HepG2 (cell line): Measurements from ENCODE around the gene STRADA. TPM values are rescaled to one million over a fixed set of nuclear protein-coding genes. Genes with fewer than 3 reads are reported as not detected.

Experiments
- ADNP ChIP-seq: sonication (generic); formaldehyde crosslinking; IDR thresholded peaks from 2 replicates; pipeline ENCODE4 v1.4.0; 2020; ENCODE audit warnings: missing genetic modification reagents
- MED1 ChIP-seq: sonication (generic); formaldehyde crosslinking; IDR thresholded peaks from 2 replicates; pipeline ENCODE4 v1.4.0; 2020; ENCODE audit warnings: missing genetic modification reagents
- RBM22 ChIP-seq: fragments of 200-400 bp; formaldehyde crosslinking; optimal IDR thresholded peaks from 2 replicates; pipeline ENCODE3; 2017; ENCODE audit warnings: mild to moderate bottlenecking, low read length, moderate library complexity
- SKI ChIP-seq: fragments of 450-650 bp; IDR thresholded peaks from one replicate; pipeline ENCODE4 v1.6.1; 2018; ENCODE audit warnings: mild to moderate bottlenecking; ENCODE audit not compliant: partially characterized antibody
- SRSF4 ChIP-seq: fragments of 200-400 bp; formaldehyde crosslinking; IDR thresholded peaks from one replicate; pipeline ENCODE4 v1.6.1; 2018; ENCODE audit warnings: mild to moderate bottlenecking, low read depth, low read length, moderate library complexity; ENCODE audit not compliant: poor library complexity, severe bottlenecking
- SRY ChIP-seq: sonication (generic); formaldehyde crosslinking; IDR thresholded peaks from 2 replicates; pipeline ENCODE4 v1.8.0; 2022; ENCODE audit warnings: mild to moderate bottlenecking, missing genetic modification reagents
- ZFP62 ChIP-seq: sonication (generic); formaldehyde crosslinking; IDR thresholded peaks from 2 replicates; pipeline ENCODE4 v1.4.0; 2020; ENCODE audit warnings: missing genetic modification reagents
- ZNF251 ChIP-seq: sonication (generic); formaldehyde crosslinking; IDR thresholded peaks from 2 replicates; pipeline ENCODE4 v1.9.0; 2021; ENCODE audit warnings: mild to moderate bottlenecking, missing genetic modification reagents
- ZNF44 ChIP-seq: sonication (generic); formaldehyde crosslinking; IDR thresholded peaks from 2 replicates; pipeline ENCODE4 v1.5.1; 2020; ENCODE audit warnings: mild to moderate bottlenecking, missing genetic modification reagents
- ZNF605 ChIP-seq: sonication (generic); formaldehyde crosslinking; IDR thresholded peaks from 2 replicates; pipeline ENCODE4 v1.8.0; 2022; ENCODE audit warnings: mild to moderate bottlenecking, missing genetic modification reagents
- ZNF629 ChIP-seq: sonication (generic); formaldehyde crosslinking; conservative IDR thresholded peaks from 2 replicates; pipeline ENCODE4 v1.5.0; 2020; ENCODE audit warnings: missing genetic modification reagents
- ZSCAN31 ChIP-seq: sonication (generic); formaldehyde crosslinking; IDR thresholded peaks from 2 replicates; pipeline ENCODE4 v1.5.0; 2020; ENCODE audit warnings: low read depth, mild to moderate bottlenecking, missing genetic modification reagents
- polyA plus RNA-seq, 8 experiments: library from polyadenylated mRNA; depleted of rRNA in 3 of 8; stranded (reverse) in 7 of 8; unstranded in 1 of 8; fragments of >200 nt; fragmentation: Illumina TruSeq in 4 of 8; extraction: Trizol in 4 of 8; gene quantifications; 2 replicates each; pipeline versions ENCODE4 v1.2.1 to v1.2.3, GENCODE V29; 2011 to 2016; ENCODE audit warnings: low read depth in 4 of 8, missing spikeins in 1 of 8, mixed read lengths in 1 of 8; ENCODE audit not compliant: insufficient read depth in 1 of 8
- total RNA-seq, 5 experiments: library from RNA; depleted of rRNA; stranded (reverse); fragments of >200 nt; fragmentation: Illumina TruSeq; extraction: Trizol; gene quantifications; 2 replicates each; pipeline ENCODE4 v1.2.3, GENCODE V29; 2016; ENCODE audit warnings: low read depth in 1 of 5
- TF ChIP-seq, protein P1 (sequence below), 2 experiments: sonication (generic) in 1 of 2; formaldehyde crosslinking in 1 of 2; IDR thresholded peaks; 2 replicates each; pipeline versions ENCODE4 v1.6.1 to v1.9.0; 2014 to 2022; ENCODE audit warnings: antibody characterized with exemption in 1 of 2, borderline replicate concordance in 1 of 2, inconsistent platforms in 1 of 2, low read depth in 1 of 2, missing genetic modification reagents in 1 of 2
- TF ChIP-seq, protein P2 (sequence below): sonication (generic); formaldehyde crosslinking; IDR thresholded peaks from 2 replicates; pipeline ENCODE4 v1.8.0; 2023; ENCODE audit warnings: mild to moderate bottlenecking, missing genetic modification reagents
- TF ChIP-seq, protein P3 (sequence below): sonication (generic); formaldehyde crosslinking; IDR thresholded peaks from 2 replicates; pipeline ENCODE4 v1.4.0; 2020; ENCODE audit warnings: mild to moderate bottlenecking, missing genetic modification reagents
- TF ChIP-seq, protein P4 (sequence below): sonication (generic); formaldehyde crosslinking; IDR thresholded peaks from 2 replicates; pipeline ENCODE4 v1.4.0; 2020; ENCODE audit warnings: mild to moderate bottlenecking, low read depth, missing genetic modification reagents
- TF ChIP-seq, protein P5 (sequence below): IDR thresholded peaks from 2 replicates; pipeline ENCODE4 v1.6.1; 2016; ENCODE audit warnings: missing biosample characterization, missing genetic modification reagents, low read depth

STRADA gene
- total and polyA plus RNA-seq, 2 of the 13 experiments (the other 11 are each of a cell fraction or from before 2014, with no cell fraction given): 17.6 to 17.9 TPM

DNA sequence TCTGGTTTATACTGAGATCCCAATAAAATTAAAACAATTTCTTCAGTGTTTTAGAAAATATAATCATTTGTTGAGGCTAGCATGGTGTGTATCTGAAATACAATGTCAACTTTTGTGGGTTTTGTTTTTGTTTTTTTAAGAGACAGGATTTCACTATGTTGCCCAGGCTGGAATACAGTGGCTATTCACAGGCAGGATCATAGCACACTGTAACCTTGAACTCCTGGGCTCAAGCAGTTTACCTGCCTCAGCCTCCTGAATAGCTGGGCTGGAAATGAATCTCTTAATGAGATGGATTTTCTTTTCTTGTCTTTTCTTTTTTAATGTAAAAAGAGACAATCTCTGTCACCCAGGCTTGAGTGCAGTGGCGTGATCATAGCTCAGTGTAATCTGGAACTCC is 44.5 kb upstream of the STRADA start (continued):
- TF ChIP-seq, protein P1, sequence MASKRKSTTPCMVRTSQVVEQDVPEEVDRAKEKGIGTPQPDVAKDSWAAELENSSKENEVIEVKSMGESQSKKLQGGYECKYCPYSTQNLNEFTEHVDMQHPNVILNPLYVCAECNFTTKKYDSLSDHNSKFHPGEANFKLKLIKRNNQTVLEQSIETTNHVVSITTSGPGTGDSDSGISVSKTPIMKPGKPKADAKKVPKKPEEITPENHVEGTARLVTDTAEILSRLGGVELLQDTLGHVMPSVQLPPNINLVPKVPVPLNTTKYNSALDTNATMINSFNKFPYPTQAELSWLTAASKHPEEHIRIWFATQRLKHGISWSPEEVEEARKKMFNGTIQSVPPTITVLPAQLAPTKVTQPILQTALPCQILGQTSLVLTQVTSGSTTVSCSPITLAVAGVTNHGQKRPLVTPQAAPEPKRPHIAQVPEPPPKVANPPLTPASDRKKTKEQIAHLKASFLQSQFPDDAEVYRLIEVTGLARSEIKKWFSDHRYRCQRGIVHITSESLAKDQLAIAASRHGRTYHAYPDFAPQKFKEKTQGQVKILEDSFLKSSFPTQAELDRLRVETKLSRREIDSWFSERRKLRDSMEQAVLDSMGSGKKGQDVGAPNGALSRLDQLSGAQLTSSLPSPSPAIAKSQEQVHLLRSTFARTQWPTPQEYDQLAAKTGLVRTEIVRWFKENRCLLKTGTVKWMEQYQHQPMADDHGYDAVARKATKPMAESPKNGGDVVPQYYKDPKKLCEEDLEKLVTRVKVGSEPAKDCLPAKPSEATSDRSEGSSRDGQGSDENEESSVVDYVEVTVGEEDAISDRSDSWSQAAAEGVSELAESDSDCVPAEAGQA (IDR thresholded peaks at IDR 0.05; ENCODE audit: low read depth): no peak
- TF ChIP-seq, protein P1 (CRISPR knock-in tag; IDR thresholded peaks at IDR 0.05; ENCODE audit: borderline replicate concordance): no peak
- TF ChIP-seq ADNP (CRISPR knock-in tag) (no peak), ZSCAN31 (CRISPR knock-in tag) (no peak), SKI (no peak), ZNF605 (CRISPR knock-in tag) (no peak), ZFP62 (CRISPR knock-in tag) (no peak), ZNF629 (no peak), MED1 (no peak; the same call in 1 of the 2 replicates), RBM22 (peak; percentile 78), ZNF44 (CRISPR knock-in tag) (no peak), SRSF4 (no peak), ZNF251 (no peak), SRY (CRISPR knock-in tag) (no peak)
- TF ChIP-seq, protein P2, sequence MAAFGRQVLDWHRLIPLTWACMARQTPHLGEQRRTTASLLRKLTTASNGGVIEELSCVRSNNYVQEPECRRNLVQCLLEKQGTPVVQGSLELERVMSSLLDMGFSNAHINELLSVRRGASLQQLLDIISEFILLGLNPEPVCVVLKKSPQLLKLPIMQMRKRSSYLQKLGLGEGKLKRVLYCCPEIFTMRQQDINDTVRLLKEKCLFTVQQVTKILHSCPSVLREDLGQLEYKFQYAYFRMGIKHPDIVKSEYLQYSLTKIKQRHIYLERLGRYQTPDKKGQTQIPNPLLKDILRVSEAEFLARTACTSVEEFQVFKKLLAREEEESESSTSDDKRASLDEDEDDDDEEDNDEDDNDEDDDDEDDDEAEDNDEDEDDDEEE (CRISPR knock-in tag): no peak
- TF ChIP-seq, protein P3, sequence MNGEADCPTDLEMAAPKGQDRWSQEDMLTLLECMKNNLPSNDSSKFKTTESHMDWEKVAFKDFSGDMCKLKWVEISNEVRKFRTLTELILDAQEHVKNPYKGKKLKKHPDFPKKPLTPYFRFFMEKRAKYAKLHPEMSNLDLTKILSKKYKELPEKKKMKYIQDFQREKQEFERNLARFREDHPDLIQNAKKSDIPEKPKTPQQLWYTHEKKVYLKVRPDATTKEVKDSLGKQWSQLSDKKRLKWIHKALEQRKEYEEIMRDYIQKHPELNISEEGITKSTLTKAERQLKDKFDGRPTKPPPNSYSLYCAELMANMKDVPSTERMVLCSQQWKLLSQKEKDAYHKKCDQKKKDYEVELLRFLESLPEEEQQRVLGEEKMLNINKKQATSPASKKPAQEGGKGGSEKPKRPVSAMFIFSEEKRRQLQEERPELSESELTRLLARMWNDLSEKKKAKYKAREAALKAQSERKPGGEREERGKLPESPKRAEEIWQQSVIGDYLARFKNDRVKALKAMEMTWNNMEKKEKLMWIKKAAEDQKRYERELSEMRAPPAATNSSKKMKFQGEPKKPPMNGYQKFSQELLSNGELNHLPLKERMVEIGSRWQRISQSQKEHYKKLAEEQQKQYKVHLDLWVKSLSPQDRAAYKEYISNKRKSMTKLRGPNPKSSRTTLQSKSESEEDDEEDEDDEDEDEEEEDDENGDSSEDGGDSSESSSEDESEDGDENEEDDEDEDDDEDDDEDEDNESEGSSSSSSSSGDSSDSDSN (CRISPR knock-in tag): no peak
- TF ChIP-seq, protein P4, sequence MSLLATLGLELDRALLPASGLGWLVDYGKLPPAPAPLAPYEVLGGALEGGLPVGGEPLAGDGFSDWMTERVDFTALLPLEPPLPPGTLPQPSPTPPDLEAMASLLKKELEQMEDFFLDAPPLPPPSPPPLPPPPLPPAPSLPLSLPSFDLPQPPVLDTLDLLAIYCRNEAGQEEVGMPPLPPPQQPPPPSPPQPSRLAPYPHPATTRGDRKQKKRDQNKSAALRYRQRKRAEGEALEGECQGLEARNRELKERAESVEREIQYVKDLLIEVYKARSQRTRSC (CRISPR knock-in tag): no peak
- TF ChIP-seq, protein P5, sequence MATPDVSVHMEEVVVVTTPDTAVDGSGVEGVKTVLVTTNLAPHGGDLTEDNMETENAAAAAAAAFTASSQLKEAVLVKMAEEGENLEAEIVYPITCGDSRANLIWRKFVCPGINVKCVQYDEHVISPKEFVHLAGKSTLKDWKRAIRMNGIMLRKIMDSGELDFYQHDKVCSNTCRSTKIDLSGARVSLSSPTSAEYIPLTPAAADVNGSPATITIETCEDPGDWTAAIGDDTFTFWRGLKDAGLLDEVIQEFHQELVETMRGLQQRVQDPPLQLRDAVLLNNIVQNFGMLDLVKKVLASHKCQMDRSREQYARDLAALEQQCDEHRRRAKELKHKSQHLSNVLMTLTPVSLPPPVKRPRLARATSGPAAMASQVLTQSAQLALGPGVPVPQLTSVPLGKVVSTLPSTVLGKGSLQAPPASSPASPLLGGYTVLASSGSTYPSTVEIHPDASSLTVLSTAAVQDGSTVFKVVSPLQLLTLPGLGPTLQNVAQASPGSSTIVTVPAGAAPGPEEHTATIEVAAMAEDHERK: no peak
